ENCODE data around the gene SSR1.

- TF ChIP-seq CTCF (conservative IDR thresholded peaks at IDR 0.05; ENCODE audit: low read depth in 2 of 2) (no peak), ZNF114 (CRISPR knock-in tag; IDR thresholded peaks at IDR 0.05) (no peak), EZH2 (IDR thresholded peaks at IDR 0.05; ENCODE audit: low read depth, unreplicated experiment) (no peak), POLR2AphosphoS5 (IDR thresholded peaks at IDR 0.05; ENCODE audit: low read depth) (no peak), ETS1 (IDR thresholded peaks at IDR 0.05) (no peak), REST (IDR thresholded peaks at IDR 0.05; ENCODE audit: unreplicated experiment) (no peak)
Observed at GRCh38 chr6:7250812-7251211, 62.2 kb downstream of the SSR1 start.
